Stimulated activated CD4-positive, alpha-beta T cell treated with anti-CD3 and anti-CD28 coated beads, Interleukin-4, amount 100 ng/mL, for 24 hours (primary cell): ENCODE results near the gene TFPI2.

ENCODE experiments used
- DNase-seq: peaks from one replicate; pipeline ENCODE4 v3.0.0-alpha.2; 2020

Gene TFPI2

DNA sequence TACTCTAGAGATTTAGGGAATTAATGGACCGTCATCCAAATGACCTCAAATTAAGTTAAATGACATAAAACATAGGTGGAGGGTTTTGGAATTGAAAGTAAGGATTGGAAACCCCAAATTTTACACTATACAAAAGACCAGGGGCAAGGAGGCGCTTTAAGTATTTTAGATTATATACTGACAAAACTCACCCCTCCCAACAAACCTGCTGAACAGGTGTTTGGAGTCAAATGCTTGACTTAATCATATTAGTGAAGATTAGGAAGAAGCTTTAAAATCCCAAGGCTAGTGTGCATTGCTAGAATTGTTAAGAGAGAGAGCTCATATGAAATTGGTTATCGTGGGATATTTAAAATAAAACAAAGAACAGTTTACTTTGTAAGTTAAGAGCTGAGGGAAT lies 15.7 kb upstream of the TFPI2 start, which contains the start of gene GNGT1:
Gene GNGT1, plus strand, starts transcription at position 301 of the 400 bp plus-strand sequence. CDS start 180 bp downstream, outside the sequence.
- DNase-seq = no peak

DNA sequence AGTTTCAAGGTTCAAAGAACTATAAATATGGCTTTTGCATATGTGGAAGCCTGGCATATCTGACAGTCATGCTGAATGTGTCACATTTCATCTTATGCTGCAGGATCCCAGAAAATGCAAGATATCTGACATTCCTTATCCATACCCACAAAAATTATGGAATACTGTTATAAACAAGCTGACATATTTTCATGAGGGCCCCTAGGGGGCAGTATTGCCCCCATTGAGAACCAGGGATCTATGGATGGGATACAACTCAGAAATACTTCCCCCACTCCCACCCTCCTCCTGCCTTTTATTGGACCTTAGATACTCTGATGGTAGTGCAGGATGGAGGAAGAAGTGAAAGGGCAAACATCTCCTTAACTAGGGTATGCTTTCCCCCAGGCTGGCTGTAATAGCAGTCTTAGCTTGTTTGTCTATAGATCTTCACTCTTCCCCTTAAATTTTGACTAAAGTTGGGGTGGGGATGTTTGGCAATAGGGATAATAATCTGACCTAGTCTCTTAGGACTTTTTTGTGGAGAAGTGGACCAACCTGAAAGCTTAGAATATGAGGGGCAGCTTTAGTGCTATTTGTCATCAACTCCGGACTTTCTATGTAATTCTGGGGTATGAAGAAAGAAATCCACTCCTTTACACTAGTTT lies 12.3 kb upstream of the TFPI2 start:
- DNase-seq = no peak

GRCh38 chr7:93897680-93898079 lies 7.1 kb upstream of the TFPI2 start:
- no peak for DNase-seq

DNA sequence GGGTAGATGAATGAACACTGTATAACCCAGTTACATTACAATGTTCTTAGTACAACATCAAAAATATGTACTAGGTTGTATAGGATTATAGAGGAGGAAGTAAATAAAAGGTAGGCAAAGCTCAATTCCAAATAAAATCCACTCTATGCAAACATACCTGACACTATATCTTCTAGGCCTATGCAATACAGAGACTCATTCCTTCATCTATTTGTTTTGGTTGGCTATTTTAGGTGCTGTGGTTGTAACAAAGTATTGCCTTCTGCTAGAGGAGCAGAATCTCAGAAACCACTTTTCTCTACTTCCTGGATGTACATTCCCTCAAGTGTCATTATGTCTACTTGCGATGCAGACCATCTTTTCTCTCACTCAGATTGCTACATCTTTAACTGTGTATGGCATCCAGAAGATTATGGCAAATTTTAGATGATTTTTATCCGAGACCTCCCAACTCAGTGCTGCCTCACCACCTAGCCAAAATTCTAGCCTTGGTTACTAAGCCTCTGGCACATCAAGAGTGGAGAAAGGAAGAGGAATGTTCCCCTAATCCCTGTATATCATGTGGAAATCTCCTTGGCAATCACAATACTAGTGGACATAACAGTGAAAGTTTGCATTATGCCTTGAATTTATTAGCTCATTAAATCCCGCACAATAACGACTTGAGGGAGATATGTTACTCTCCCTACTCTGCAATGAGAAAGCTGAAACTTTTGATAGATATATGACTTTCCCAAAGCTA lies 5.5 kb upstream of the TFPI2 start:
- no peak for DNase-seq

DNA sequence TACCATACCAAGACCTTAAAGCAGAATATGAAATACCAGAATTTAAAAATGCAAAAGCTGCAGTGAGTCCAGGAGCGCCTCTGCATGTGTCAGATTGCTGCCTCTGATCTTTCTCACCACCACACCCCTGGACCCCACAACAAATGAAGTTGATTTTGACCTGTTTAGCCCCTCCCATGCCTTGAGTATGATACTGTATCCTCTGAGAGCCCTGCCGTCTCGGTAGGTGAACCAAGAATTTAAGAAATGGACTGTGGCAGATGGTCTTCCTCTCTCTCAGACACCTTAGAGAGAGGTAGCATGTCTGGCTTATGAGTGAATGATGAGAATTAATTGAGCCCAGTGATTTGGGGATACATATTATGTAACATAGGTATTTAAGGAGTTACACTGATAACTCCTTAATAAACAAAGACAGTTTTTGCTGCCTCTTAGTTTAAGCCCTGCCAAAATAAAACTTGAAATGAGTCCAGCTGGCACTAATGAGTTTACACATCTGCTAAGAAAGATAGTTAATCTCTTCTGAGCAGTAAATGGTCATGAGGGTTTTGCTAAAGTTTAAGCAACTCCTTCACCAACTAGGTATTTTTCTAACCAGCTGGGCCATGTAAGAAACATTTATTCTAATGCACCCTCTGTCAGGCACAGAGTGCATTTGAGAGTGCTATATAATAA lies 4.5 kb upstream of the TFPI2 start:
- no peak for DNase-seq

DNA sequence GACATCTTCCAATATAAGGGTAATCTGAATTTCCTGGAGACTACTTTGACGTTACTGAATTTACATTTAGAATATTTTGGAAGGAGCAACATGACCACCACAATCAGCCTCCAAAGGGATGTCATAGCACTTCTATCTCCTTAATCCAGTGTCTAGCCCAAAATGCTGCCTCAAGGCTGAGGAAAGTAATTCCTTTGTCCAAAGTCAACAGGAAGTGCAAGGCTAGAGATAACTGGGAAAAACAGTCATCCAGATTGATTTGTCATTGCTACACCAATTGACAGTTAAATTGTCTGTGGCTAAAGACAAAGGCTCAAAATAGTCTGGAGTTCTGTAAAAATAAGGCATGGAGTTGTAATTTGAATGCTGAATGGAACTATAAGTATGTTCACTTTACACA lies 3.9 kb upstream of the TFPI2 start:
- DNase-seq = no peak

- no peak for DNase-seq
Observed at GRCh38 chr7:93890041-93890463, 501 bp downstream of the TFPI2 start.

GRCh38 chr7:93889261-93889660 lies 1.3 kb downstream of the TFPI2 start:
- no peak for DNase-seq

DNA sequence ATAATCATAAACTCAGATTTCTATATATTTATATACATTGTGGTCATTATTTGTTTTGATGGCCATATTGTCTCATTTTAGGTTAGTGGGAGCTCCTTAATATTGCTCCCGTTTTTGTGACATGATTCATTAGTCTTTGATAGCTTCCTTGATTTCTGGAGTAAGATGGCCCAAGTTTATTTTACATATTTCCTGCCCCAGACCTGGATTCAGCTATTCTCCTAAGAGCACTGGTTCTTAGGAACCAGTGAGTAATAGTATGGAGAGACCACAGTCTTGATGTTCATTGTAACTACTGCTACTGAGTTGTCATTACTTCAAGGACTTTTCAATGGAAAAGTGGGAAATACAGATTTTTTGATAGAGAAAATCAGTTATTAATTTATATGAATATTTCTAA lies 6.0 kb downstream of the TFPI2 start:
- no peak for DNase-seq

GRCh38 chr7:93883917-93884345 lies 6.6 kb downstream of the TFPI2 start:
- DNase-seq = no peak

DNA sequence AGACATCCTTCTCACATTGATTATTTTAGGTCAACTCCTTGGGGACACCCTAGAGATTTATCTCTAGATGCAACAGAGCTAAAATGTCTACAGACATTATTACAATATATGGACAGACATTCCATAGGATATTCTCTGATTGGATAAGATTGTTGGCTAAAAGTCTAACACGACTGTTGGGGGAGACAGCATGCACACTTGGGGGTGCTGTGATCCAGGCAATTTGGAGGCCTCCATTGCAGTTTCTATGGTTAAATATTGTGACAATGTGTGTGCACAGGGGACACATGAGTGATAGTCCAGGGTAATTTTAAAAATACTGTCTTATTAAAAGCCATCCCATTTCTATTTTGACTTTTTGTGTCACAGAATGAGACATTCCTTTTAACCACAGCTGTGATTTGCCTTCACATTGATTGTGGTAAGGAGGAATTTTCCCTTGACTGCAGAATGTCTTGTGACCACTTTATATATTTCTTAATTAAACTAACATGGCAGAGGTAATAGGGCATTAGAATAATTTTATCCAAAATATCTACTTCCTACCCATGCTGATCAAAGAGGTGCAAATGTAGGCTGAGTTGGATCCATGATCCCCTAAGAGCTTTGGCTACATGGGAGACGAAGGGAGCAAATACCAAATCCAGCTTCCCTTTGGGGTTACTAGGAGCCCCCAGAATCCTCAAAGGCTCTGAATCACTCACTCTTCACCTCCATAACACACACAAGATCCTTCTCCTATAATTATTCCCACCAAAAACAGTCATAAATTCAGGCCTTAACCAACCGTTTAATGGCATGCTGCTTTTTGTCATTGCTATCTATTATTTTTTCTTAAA lies 7.3 kb downstream of the TFPI2 start:
- no peak for DNase-seq

DNA sequence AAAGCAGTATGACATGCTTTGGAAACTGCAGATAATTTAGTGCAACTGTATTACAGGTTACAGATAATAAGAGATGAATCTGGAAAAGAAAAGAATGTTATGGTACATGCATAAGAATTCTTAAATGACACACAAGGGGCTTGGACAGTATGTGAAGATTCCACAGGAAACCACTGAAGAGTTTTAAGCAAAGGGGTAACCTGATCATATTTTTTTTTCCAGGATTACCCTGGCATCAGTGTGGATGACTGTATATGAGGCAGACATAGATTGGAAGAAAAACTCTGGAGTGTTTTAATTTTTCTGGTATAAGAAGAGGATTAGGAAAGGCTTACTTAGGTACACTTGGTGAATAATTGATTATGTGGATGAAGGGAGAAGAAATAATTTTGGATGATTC lies 8.1 kb downstream of the TFPI2 start:
- DNase-seq = no peak

GRCh38 chr7:93879356-93879755 lies 11.2 kb downstream of the TFPI2 start:
- DNase-seq = no peak

- DNase-seq = no peak
Observed at GRCh38 chr7:93877742-93878141, 12.8 kb downstream of the TFPI2 start.

GRCh38 chr7:93873998-93874574 lies 16.5 kb downstream of the TFPI2 start:
- DNase-seq = no peak

- DNase-seq = no peak
Observed at GRCh38 chr7:93866886-93867285, 23.7 kb downstream of the TFPI2 start.

- DNase-seq = no peak
Observed at GRCh38 chr7:93862651-93863050, 27.9 kb downstream of the TFPI2 start.

GRCh38 chr7:93861325-93861949 lies 29.1 kb downstream of the TFPI2 start:
- no peak for DNase-seq

DNA sequence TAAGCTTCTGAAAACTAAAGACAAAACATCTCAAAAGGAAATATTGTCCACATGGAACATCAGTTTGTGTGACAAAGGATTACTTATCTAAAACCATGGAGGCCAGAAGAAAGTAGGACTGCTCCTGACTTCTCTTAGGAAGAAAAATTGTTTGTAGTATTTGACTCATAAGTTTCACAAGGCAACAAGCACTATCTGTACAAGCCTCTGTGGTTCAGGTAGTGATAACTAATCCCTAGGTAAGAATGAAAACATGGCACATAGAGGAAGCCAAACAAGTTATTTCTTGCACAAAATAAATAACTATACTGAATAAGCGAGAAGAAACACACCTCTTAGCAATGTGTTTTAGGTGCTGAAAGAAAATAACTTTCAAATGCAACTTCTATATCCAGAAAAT lies 30.3 kb downstream of the TFPI2 start:
- no peak for DNase-seq

DNA sequence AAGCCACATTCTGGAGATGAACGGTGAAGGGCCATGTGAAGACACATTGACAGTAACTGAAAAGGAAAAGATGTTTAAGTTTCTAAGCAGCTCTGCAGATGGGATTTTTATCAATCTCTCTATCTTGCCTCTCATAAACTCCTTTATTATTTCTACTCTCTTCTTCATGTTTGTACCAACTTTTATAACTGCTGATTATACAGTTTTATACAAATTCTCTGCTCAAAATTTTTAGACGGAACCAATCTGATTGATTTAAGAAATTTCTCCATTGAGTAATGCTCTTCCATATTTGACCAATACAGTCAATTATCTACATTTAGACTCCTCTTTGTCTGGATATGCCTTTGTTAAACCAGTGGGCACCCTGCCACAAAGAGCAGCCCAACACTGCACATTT lies 31.7 kb downstream of the TFPI2 start:
- no peak for DNase-seq

GRCh38 chr7:93856323-93856722 lies 34.2 kb downstream of the TFPI2 start:
- no peak for DNase-seq

- DNase-seq = no peak
Observed at GRCh38 chr7:93855797-93856196, 34.8 kb downstream of the TFPI2 start.
